T-helper 2 cell treated with Interferon-gamma antibody and Interleukin-4, amounts not matched to agents 5 μg/mL and 100 μg/mL, for 36 hours (primary cell): ENCODE measurements around the gene BSG.
"Not testable (repeated sequence)": the region's sequence is repeated elsewhere in the genome, so short reads cannot be mapped to it uniquely, and the experiment has no call there.

Source experiments
- DNase-seq: peaks from one replicate; pipeline ENCODE4 v3.0.0; 2021; ENCODE audit warnings: low spot score
- H3K27ac Mint-ChIP-seq: one replicate; pipeline ENCODE4 v1.8.0; 2021; ENCODE audit warnings: mild to moderate bottlenecking, mixed read lengths
- H3K27me3 Mint-ChIP-seq: one replicate; pipeline ENCODE4 v1.8.0; 2021; ENCODE audit warnings: low read depth, mixed read lengths
- H3K36me3 Mint-ChIP-seq: one replicate; pipeline ENCODE4 v1.8.0; 2021; ENCODE audit warnings: low read depth, mixed read lengths
- H3K4me1 Mint-ChIP-seq: one replicate; pipeline ENCODE4 v1.8.0; 2021; ENCODE audit warnings: low read depth, mixed read lengths
- H3K4me3 Mint-ChIP-seq: one replicate; pipeline ENCODE4 v1.8.0; 2022; ENCODE audit warnings: mild to moderate bottlenecking, moderate library complexity, mixed read lengths
- H3K9me3 Mint-ChIP-seq: one replicate; pipeline ENCODE4 v1.8.0; 2021; ENCODE audit warnings: mixed read lengths

Gene BSG

GRCh38 chr19:594265-594870 lies 22.0 kb downstream of the BSG start:
- Mint-ChIP-seq H3K27ac (no peak overlapping the region), H3K36me3 (no peaks in the 10 kb centered on the region), H3K27me3 (peaks cover 16% of the 10 kb centered on the region), H3K4me3 (no peak overlapping the region), H3K9me3 (no peaks in the 10 kb centered on the region), H3K4me1 (no peaks in the 10 kb centered on the region)
- DNase-seq: no peak

GRCh38 chr19:595326-596262 lies 23.2 kb downstream of the BSG start:
- H3K36me3 Mint-ChIP-seq: no peaks in the 10 kb centered on the region
- no peaks in the 10 kb centered on the region for H3K4me1 Mint-ChIP-seq
- H3K27me3 Mint-ChIP-seq: peaks cover 14% of the 10 kb centered on the region
- H3K9me3 Mint-ChIP-seq: no peaks in the 10 kb centered on the region
- H3K27ac Mint-ChIP-seq: no peak overlapping the region
- no peak overlapping the region for H3K4me3 Mint-ChIP-seq
- no peak for DNase-seq

- Mint-ChIP-seq H3K9me3 (no peaks in the 10 kb centered on the region), H3K27ac (no peak overlapping the region), H3K27me3 (peaks cover 12% of the 10 kb centered on the region), H3K4me1 (no peaks in the 10 kb centered on the region), H3K36me3 (no peaks in the 10 kb centered on the region), H3K4me3 (no peak overlapping the region)
- DNase-seq: no peak
These were observed 23.9 kb downstream of the BSG start for GRCh38 chr19:596263-596655.

GRCh38 chr19:597406-598315 lies 25.3 kb downstream of the BSG start:
- Mint-ChIP-seq H3K27me3 (peaks cover 9% of the 10 kb centered on the region), H3K4me3 (no peak overlapping the region)
- DNase-seq: no peak

GRCh38 chr19:601310-601709 lies 28.9 kb downstream of the BSG start:
- DNase-seq: no peak
- Mint-ChIP-seq H3K27ac (no peak overlapping the region), H3K27me3 (no peaks in the 10 kb centered on the region), H3K4me1 (no peaks in the 10 kb centered on the region), H3K36me3 (no peaks in the 10 kb centered on the region), H3K9me3 (no peaks in the 10 kb centered on the region), H3K4me3 (no peak overlapping the region)

More at GRCh38 chr19:597406-598315, 25.3 kb downstream of the BSG start:
- no peaks in the 10 kb centered on the region for H3K9me3 Mint-ChIP-seq
- H3K4me1 Mint-ChIP-seq: no peaks in the 10 kb centered on the region
- no peaks in the 10 kb centered on the region for H3K36me3 Mint-ChIP-seq
- H3K27ac Mint-ChIP-seq: no peak overlapping the region

- Mint-ChIP-seq H3K9me3 (no peaks in the 10 kb centered on the region), H3K4me1 (no peaks in the 10 kb centered on the region), H3K4me3 (no peak overlapping the region), H3K27me3 (no peaks in the 10 kb centered on the region), H3K27ac (no peak overlapping the region), H3K36me3 (no peaks in the 10 kb centered on the region)
- no peak for DNase-seq
These were observed 29.4 kb downstream of the BSG start for GRCh38 chr19:601790-602189.

GRCh38 chr19:602391-603301 lies 30.2 kb downstream of the BSG start:
- H3K36me3 Mint-ChIP-seq: no peaks in the 10 kb centered on the region
- H3K27me3 Mint-ChIP-seq: no peaks in the 10 kb centered on the region
- no peaks in the 10 kb centered on the region for H3K4me1 Mint-ChIP-seq
- no peaks in the 10 kb centered on the region for H3K9me3 Mint-ChIP-seq
- no peak for DNase-seq
- H3K4me3 Mint-ChIP-seq: no peak overlapping the region
- no peak overlapping the region for H3K27ac Mint-ChIP-seq

- H3K4me1 Mint-ChIP-seq, H3K4me3 Mint-ChIP-seq, H3K36me3 Mint-ChIP-seq, H3K27ac Mint-ChIP-seq, H3K27me3 Mint-ChIP-seq, H3K9me3 Mint-ChIP-seq, DNase-seq: not testable (repeated sequence)
These were observed 30.9 kb downstream of the BSG start for GRCh38 chr19:603302-603639.

- not testable (repeated sequence) for H3K27me3 Mint-ChIP-seq, H3K4me1 Mint-ChIP-seq, H3K9me3 Mint-ChIP-seq, H3K4me3 Mint-ChIP-seq, H3K27ac Mint-ChIP-seq, DNase-seq, H3K36me3 Mint-ChIP-seq
These were observed 31.4 kb downstream of the BSG start for GRCh38 chr19:603779-604178.

- Mint-ChIP-seq H3K27me3 (no peaks in the 10 kb centered on the region), H3K36me3 (no peaks in the 10 kb centered on the region), H3K27ac (peak overlapping the region; percentile 36), H3K9me3 (no peaks in the 10 kb centered on the region), H3K4me3 (no peak overlapping the region), H3K4me1 (no peaks in the 10 kb centered on the region)
- DNase-seq: peak; percentile 32
These were observed 32.0 kb downstream of the BSG start for GRCh38 chr19:604355-604754.

- not testable (repeated sequence) for H3K4me3 Mint-ChIP-seq, H3K4me1 Mint-ChIP-seq, H3K27me3 Mint-ChIP-seq, H3K27ac Mint-ChIP-seq, H3K9me3 Mint-ChIP-seq, H3K36me3 Mint-ChIP-seq
- peak; percentile 38 for DNase-seq
These were observed 32.9 kb downstream of the BSG start for GRCh38 chr19:605061-605971.

GRCh38 chr19:607301-608154 lies 35.1 kb downstream of the BSG start:
- DNase-seq: no peak
- H3K4me1 Mint-ChIP-seq: peaks cover 3% of the 10 kb centered on the region

More at GRCh38 chr19:607301-608154, 35.1 kb downstream of the BSG start:
- Mint-ChIP-seq H3K36me3 (no peaks in the 10 kb centered on the region), H3K27me3 (no peaks in the 10 kb centered on the region), H3K27ac (peak overlapping the region; percentile 26), H3K9me3 (no peaks in the 10 kb centered on the region), H3K4me3 (no peak overlapping the region)
